GM18499 (cell line): ENCODE measurements around the gene WFS1.

Source experiments
- ATAC-seq: cut with Tn5 transposase; IDR thresholded peaks from one replicate; pipeline ENCODE4 v1.9.1; 2021; ENCODE audit warnings: moderate number of reproducible peaks; ENCODE audit not compliant: insufficient read depth, unreplicated experiment

Gene WFS1

DNA sequence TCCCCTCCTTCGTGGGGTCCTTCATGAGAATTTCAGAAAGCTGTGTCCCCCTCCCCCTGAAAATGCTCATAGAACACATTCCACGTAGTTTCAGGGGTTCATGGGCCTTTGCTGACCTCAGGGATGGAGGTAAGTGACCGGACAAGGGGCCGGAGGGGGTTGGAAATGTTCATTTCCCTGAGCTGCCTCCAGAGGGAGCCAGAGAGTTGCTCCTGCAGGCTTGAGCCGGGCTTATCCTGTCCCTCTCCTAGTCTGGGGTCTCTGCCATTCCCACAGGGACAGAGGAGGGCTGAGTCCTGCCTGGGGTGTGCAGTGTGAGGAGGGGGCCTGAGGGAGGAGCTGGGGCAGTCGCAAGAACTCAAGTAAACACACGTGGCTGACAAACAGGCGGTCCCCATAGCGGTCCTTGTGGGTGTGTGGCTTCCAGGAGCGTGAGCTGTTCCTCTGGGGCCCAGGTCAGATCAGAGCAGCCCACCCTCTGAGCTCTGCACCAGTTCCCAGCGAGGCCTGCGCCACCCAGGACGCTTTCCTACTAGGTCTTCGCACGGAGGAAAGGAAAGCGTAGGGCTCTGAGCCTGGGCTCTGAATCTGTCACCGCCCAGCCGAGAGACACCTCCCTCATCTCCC lies 62.5 kb downstream of the WFS1 start:
- ATAC-seq = no peak

DNA sequence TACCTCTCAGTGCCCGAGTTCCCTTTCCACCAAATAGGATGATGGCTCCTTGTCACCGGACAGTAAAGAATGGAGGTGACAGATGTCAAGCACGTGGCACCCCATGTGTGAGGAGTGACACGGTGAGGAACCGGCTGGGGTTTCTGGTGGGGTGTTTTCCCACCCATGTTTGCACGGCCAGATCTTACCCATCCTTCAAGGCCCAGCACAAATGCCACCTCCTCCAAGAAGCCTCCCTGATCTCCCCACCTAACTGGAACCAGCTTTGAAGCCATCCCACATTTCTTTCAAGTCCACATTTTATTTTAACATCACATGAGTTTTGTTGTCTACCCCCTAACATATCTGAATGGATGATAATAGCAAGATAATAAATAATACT lies 63.0 kb downstream of the WFS1 start:
- no peak for ATAC-seq

DNA sequence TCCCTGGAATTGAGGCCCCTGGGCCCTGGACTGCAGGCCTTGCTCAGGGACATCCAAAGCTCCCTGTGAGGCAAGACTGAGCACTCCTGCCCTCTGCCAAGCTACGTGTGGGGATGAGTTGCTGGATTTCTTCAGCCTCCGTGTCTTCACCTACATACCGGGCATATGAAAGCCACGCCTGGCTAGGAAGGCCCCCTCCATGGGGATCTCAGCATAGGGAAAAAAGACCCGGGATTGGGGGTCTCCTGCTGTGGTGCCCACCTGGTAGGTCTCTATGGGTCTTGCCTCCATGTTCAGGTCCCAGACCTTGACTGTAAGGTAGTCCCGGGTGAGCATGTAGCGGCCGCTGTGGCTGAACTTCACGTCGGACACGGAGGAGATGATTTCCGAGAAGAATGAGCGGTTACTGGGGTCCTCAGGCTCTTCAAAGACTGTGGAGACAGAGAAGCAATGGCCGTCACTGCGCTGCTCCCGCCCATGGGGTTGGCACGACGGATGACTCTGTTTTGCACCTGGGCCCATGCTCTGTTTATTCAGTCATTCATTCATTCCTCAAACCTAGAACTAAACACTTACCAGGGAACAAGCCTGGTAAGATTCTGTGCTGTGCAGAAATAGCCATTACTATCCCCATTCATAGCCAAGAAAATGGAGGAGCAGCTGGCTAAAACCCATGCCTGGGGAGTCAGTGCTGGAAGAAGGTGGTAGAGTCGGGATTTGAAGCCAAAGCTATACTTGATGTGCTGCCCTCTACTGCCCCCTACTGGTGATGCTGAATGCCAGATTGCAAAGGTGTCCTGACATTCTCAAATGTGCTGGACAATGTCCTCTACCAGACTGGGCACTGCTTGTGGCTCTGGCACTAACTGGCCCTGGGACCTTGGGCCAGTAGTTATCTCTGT lies 63.9 kb downstream of the WFS1 start:
- ATAC-seq = no peak

DNA sequence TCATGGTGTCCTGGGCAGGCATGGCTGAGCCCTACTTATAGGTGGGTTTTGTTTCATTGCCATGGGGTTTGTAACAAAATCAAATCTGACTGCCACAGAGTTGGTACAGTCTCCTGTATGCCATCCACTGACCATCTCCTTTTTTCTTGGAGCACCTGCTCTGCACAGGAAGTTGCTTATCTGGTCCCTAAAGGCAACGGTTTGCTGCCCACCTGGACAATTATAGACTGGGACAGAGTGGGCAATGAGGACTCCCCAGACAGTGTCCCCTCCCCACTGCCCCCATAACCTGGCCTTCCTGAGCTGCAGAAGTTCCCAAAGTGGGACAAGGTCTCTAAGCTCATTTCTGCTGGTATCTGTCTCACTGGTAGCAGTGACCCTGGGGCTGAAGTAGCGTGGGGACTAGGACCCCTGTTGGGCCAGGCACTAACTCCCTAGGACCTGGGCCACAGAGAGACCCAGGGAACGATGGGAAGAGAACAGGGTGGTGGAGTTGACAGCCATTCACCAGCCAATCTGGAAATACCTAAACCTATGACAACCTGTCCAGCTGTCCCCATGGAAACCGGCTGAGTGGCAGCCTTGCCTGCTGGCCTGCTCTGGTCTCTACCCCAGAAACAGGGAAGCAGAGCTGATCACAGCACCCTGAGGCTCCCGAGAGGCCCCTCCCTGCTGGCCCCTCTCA lies 64.7 kb downstream of the WFS1 start:
- ATAC-seq = no peak

DNA sequence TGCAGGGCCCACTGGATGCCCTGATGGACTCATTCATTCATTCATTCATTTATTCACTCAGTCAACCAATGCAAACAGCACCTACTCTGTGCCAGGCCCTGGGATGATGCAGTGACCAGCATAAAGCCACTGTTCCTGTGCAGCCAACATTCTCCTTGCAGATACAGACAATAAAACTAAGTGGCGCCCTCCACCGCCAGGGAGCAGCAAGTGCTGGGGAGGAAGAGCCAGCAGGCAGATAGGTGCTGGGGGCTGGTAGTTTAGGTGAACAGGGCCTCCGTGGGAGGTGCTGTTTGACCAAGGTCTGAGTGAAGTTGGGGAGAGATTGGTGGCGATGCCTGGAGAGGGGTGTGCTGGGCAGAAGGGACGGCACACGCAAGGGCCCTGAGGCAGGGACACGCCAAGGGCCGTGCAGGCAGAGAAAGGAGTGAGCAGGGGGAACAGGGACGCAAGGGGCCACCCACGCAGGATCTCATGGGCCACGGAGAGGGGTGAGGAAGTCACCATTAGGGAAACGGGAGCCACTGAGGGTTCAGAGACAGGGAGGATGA lies 65.5 kb downstream of the WFS1 start:
- ATAC-seq = no peak

DNA sequence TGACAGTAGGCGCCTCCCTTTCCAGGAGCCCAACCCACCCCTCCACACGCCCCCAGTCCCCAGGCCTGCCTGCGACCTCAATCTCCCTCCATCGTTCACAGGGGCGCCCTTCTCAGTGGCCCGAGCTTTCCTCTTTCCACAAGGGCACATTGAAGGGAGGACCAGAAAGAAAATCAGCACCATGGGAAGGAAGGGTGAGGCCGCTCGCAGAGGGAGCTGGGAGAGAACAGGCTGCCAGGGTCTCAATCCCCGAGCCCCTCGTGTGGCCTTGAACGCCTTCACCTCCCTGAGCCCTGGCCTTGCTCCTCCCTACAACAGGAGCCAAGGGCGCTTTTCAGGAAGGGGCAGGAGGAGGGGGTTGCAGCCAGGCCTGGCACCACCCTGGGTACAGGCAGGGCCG lies 66.5 kb downstream of the WFS1 start:
- no peak for ATAC-seq

DNA sequence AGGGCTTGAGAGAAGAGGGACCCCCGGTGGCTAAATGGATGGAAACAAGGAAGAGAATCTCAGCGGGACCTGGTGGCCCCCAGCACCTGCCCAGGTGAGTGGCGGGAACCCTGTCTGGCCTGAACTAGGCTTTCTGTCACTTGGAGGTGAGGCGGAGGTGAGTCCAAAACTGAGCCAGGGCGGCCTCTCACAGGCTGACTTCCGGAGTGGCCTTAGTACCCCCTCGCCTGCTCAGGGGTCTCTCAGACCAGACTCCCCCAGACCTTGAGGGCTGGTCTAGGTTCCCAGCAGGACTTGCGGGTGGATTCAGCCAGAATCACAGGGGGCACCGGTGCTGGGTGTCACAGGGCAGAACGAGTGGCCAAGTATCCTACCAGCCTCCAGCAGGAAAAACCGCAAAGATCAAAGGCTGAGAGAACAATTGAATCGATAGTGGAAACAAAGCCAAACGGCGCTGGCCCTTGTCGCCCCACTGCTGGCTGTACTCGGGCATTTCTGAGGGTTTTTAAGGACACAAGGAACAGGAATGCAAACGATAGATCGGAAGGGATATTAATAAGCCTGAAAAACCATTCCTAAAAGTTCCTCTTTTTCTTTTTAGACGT lies 67.8 kb downstream of the WFS1 start:
- no peak for ATAC-seq

DNA sequence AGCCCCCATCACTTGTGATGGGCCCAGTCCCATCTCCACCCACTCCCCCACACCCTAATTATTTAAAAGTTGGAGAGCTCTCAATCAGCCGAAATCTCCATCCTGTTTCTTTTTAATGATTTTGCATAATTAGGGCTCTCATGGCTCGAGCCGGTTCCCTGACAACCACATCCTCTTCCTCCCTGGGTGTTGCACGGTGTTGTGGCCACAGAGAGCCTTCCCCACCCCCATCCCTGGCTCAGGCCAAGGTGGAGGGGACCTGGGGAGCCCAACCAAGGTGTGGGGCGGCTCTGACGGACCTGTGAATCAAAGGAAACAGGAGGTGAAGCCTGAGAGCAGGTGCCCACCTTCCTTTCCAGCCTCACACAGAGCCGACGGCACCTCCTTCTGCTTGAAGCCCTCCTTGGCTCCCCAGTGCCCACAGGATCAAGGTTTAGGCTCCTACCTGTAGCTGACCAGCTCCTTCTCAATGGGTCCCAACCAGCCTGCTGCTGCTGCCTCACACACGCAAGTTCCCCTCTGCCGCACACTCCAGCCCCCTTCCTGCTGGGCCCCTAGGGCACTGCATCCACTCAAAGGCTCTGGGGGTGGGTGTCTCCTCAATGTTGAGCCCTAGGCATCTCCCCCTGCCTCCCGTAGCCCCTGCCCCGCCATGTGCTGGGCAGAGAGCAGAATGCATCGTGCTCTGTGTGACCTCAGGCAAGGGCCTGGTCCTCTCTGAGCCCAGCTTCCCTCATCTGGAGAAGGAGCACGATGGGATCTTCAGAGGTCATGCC lies 68.7 kb downstream of the WFS1 start:
- no peak for ATAC-seq

DNA sequence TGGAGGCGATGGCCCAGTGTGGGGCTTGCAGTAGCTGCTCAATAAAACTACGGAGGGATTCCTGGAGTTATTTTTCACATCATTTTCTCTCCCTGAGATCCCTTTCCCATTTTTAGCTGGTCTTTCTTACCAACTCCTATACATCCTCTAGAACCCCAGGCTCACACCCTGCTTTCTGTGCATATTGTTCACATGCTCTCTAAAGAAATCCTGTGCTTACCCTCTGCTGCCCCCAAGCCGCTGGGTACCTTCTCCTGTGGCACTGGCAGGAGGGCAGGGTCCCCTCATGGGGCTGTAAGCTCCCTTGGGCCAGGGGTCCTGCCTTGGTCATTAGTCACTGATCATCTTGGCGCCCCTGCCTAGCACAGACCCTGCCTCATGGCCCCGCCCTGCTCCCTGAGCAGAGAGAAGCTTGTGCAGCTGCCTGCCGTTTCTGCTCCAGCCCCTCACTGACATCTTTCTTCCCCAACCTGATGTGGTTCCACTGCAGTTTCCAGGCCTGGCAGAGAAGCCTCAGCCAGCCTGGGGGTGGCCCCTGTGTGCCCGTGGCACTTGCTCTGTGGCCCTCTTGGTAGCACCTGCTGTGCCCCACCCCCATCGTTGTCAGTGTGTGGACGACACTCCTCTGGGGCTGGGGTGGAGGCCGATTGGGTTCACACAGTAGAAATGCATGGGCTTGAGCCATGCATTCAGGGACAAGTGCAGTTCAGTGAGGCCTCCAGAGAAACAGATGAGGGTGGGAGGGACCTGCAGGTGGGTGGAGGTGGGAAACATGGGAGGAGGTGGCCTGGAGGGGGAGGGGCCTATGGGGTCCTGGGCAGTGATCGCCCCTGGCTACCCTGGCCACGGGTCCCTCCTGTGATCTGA lies 69.5 kb downstream of the WFS1 start:
- no peak for ATAC-seq

DNA sequence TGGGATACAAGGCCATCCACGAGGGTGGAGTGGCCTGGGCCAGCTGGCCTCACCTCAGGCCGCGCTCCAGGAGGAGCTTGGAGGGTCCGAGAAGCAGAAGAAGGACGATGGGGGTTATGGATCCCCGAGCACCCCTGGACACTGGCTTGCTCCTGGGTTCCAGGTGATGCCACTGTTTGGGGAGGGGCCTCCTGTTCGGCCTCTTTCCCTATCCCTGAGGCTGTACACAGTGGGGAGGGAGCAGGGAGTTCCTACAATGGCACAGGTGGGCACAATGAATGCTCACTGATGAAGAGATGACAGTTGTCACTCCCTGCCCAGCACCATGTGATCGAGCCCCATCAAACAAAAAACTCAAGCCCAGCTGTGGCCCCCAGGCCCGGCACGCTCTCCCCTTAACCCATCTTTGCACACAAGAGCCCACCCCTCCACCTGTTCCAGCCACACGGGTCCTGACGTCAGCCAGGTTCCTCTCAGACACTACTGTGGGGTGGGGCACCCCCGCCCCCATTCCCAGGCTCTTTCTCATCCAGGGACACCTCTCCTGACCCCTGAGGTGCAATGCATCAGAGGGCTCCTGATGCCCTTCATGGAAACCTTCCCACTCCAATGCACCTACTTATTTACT lies 70.3 kb downstream of the WFS1 start:
- no peak for ATAC-seq

DNA sequence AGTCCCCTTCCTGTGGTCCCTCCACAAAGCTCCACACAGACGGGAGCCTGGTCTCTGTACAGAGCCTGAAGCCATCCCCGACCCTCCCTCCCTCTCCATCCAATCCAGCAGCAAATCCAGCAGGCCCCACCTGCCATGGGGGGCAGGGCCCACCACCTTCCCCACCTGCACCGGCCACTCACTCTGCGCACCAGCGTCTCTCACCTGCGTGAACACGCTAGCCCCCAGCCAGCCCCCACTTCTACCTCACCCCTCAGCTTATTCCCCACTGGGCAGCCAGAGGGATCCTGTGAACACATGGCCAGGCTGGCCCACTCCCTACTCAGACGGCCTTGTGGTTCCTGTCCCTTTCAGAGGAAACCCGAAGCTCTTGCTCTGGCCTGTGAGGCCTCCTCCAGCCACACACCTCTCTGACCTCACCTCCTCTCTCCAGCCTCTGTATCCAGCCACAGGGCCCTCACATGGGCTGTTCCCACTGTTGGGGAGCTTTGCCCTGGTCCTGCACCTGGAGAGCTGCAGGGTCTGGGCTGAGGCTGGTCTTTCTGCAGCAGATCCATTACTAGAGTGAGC lies 70.9 kb downstream of the WFS1 start:
- ATAC-seq = no peak

DNA sequence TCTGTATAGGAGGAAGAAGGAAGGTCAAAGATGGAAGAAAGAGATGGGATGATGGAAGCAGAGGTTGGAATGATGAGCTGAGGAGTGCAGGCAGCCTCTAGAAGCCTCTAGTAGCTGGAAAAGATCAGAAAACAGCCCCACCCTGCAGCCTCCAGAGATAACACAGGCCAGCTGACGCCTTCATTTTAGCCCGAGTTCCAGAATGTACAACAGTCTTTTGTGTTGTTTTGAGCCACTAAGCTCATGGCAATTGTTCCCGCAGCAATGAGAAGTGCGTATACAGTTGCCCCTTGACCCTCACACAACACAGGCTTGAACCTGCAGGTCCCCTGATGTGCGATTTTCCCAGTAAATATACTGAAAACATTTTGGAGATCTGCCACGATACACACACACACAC lies 72.0 kb downstream of the WFS1 start:
- no peak for ATAC-seq

DNA sequence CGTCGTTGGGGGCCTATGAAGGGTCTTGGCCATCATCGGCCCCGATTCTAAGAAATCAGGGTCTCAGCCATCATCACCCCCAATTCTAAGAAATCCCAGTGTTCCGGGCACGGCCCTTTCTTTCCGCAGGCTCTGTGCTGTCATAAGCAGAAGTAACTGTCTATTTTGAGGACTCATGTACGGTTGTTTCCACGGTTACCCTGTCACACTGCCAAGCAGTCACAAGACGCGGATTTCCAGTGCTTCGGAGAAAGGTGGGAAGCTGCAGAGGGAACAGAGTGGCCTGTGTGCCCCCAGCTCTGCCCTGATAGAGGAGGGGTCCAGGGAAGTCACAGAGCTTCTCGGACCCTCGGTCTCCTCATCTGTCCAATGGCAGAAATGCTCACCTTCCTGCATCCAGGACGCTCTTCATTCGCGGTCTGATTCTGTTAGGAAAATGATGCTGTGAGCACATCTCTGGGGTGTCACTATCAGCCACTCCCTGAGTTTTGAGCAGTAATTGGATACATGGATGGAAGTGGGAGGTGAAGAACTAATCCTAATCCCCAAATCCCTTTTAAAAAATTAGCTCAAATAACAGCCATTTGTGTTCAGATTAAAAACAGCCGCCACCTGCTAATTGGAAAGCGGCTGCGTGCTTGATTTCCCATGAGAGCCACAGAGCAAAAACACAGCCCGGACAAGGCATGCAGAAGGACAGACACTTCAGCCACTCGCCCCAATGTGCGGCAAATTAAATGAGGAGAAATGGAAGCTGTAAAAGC lies 73.1 kb downstream of the WFS1 start:
- no peak for ATAC-seq

DNA sequence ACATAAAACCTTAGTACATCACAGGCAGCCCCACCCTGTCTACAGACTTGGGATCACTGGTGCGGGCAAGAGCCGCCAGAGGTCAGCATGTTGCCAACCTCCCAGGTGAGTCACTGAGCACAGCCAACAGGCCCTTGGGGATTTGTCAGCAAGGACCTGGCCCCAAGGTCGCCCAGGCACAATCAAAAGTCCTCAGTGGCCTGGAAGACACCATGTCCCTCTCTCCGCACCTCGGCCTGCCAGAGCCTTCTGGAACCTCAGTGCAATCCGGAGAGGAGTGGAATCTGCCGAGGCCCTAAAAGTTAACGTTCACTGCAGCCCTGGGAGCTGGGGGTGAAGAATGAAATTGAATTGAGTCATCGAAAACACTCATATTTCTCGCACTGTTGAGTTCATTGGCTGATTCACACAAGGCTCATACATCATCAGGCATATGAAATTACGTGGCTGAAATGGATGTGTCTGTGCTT lies 74.3 kb downstream of the WFS1 start:
- ATAC-seq = no peak

DNA sequence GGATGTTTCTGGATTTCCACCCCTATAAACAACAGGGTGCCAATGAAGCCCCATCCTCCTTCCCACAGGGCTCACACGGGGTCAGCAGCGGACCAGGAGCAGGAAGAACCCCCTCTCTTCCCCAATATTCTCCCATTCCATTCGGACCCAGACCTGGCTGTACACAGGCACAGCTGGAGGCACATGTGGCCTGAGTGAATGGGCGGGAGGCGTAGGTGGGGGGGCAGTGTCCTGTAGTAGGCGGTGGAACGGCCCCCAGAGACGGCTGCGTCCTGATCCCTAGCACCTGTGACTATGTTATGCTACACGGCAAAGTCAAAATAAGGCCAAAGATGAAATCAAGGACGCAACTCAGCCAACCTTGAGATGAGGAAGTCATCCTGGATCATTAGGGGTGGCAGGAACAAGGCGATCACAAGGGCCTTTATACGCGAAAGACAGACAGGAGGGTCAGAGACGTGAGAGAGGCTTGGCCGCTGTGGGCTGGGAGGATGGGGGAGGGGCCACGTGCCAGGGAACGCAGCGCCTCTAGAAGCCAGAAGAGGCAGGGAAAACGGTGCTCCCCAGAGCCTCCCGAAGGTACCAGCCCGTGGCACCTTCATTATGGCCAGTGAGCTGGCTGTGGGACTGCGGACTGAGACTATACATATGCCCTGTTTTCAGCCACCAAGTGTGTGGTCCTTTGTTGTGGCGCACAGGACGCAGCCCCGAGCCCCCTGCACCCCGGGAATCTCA lies 75.6 kb downstream of the WFS1 start:
- ATAC-seq = no peak

DNA sequence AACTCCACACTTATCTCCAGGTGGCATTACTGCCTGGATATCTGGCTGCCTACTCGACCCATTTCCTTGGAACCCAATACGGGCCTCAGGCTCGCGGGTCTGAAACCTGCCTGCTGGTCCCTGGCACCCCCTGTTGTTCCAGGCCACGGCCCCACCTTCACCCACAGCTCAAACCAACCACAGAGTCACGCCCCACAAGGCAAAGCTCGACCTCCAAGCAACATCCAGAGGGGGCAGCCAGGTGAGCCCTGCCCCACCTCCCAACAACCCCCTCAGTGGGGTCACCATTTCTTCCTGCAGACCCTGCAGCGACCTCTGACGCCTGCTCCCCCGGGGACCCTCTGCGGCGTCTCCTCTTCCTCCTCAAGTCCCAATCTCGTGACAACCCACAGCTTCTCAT lies 76.2 kb downstream of the WFS1 start:
- no peak for ATAC-seq
